ENCODE data around the gene RPL14.

- TF ChIP-seq CTCF (IDR thresholded peaks at IDR 0.05; ENCODE audit: low read depth, low read length, poor library complexity, severe bottlenecking) (no peak), EZH2phosphoT487 (IDR thresholded peaks at IDR 0.05; ENCODE audit: borderline replicate concordance, low read length) (no peak)
Measured at GRCh38 chr3:40461161-40461560, 4.0 kb downstream of the RPL14 start.

All from DOHH2 (cell line).